Body of pancreas (tissue), 4 donors: ENCODE data around the gene VAMP2.
"Not testable (repeated sequence)": the region's sequence is repeated elsewhere in the genome, so short reads cannot be mapped to it uniquely, and the experiment has no call there.

Experiments used
- POLR2A ChIP-seq, 3 donors: fragments of 450-650 bp; IDR thresholded peaks; one replicate each; pipeline ENCODE4 v1.6.1; 2016; ENCODE audit warnings: antibody characterized with exemption in 3 of 3, mild to moderate bottlenecking in 2 of 3
- TF ChIP-seq, protein P1 (sequence below), 7 experiments: fragments of 450-650 bp in 4 of 7; fragments of 200-600 bp in 3 of 7; sonication (generic) in 3 of 7; IDR thresholded peaks; one replicate each; pipeline ENCODE4 v1.5.1; 2016 to 2019; ENCODE audit warnings: antibody characterized with exemption in 7 of 7

DNA sequence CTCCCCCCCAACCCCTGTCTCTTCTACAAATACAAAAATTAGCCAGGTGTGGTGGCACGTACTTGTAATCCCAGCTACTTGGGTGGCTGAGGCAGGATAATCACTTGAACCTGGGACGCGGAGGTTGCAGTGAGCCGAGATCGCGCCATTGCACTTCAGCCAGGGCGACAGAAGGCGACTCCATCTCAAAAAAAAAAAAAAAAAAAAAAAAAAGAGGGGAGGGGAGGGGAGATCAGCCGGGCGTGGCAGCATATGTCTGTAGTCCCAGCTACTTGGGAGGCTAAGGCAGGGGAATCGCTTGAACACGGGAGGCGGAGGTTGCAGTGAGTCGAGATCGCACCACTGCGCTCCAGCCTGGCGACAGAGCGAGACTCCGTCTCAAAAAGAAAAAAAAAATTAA lies 7.4 kb upstream of the VAMP2 start:
- not testable (repeated sequence) for TF ChIP-seq POLR2A (IDR thresholded peaks at IDR 0.05)
- TF ChIP-seq, protein P1, sequence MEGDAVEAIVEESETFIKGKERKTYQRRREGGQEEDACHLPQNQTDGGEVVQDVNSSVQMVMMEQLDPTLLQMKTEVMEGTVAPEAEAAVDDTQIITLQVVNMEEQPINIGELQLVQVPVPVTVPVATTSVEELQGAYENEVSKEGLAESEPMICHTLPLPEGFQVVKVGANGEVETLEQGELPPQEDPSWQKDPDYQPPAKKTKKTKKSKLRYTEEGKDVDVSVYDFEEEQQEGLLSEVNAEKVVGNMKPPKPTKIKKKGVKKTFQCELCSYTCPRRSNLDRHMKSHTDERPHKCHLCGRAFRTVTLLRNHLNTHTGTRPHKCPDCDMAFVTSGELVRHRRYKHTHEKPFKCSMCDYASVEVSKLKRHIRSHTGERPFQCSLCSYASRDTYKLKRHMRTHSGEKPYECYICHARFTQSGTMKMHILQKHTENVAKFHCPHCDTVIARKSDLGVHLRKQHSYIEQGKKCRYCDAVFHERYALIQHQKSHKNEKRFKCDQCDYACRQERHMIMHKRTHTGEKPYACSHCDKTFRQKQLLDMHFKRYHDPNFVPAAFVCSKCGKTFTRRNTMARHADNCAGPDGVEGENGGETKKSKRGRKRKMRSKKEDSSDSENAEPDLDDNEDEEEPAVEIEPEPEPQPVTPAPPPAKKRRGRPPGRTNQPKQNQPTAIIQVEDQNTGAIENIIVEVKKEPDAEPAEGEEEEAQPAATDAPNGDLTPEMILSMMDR (IDR thresholded peaks at IDR 0.05), result not testable (repeated sequence)
